ENCODE results near the gene INPP5A.

DNA sequence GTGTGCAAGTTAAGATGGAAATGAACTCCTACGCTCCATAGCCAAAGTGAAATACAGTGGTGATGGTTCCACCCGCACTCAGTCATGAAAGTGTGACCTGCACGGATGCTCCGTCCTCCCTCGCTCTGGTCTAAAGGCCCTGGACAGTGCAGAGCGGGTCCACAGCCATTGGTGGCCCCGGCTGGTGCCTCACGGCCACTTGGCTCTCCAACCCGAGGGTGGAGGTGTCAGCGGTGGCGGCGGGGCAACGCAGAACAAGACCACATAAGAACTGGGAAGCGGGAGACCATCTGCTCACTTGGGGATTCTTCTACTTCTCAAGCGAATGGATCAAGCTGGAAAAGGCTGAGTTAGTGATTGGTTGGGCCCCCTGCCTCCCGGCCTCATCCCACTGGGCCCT is 187.6 kb downstream of the INPP5A start:
- TF ChIP-seq, protein P1, sequence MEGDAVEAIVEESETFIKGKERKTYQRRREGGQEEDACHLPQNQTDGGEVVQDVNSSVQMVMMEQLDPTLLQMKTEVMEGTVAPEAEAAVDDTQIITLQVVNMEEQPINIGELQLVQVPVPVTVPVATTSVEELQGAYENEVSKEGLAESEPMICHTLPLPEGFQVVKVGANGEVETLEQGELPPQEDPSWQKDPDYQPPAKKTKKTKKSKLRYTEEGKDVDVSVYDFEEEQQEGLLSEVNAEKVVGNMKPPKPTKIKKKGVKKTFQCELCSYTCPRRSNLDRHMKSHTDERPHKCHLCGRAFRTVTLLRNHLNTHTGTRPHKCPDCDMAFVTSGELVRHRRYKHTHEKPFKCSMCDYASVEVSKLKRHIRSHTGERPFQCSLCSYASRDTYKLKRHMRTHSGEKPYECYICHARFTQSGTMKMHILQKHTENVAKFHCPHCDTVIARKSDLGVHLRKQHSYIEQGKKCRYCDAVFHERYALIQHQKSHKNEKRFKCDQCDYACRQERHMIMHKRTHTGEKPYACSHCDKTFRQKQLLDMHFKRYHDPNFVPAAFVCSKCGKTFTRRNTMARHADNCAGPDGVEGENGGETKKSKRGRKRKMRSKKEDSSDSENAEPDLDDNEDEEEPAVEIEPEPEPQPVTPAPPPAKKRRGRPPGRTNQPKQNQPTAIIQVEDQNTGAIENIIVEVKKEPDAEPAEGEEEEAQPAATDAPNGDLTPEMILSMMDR (IDR thresholded peaks at IDR 0.05 in 2 of 3, conservative IDR thresholded peaks at IDR 0.05 in 1 of 3; ENCODE audit: control insufficient read depth in 2 of 3, extremely low read depth in 1 of 3, insufficient read depth in 1 of 3, low read depth in 3 of 3, low read length in 3 of 3), result no peak
- TF ChIP-seq RCOR1 (conservative IDR thresholded peaks at IDR 0.05; ENCODE audit: low read depth, low read length) (no peak), POLR2AphosphoS5 (IDR thresholded peaks at IDR 0.05; ENCODE audit: low read length) (no peak), SIN3A (IDR thresholded peaks at IDR 0.05; ENCODE audit: low read depth, low read length) (no peak), POLR2A (IDR thresholded peaks at IDR 0.05; ENCODE audit: low read depth, low read length) (no peak), ZNF217 (IDR thresholded peaks at IDR 0.05) (no peak), SMARCA5 (IDR thresholded peaks at IDR 0.05) (no peak), TARDBP (IDR thresholded peaks at IDR 0.05; ENCODE audit: borderline replicate concordance) (no peak), STAT3 (IDR thresholded peaks at IDR 0.05; ENCODE audit: low read depth, low read length) (no peak), RELA (IDR thresholded peaks at IDR 0.05; ENCODE audit: borderline replicate concordance, partially characterized antibody) (no peak)
- TF ChIP-seq, protein P2, sequence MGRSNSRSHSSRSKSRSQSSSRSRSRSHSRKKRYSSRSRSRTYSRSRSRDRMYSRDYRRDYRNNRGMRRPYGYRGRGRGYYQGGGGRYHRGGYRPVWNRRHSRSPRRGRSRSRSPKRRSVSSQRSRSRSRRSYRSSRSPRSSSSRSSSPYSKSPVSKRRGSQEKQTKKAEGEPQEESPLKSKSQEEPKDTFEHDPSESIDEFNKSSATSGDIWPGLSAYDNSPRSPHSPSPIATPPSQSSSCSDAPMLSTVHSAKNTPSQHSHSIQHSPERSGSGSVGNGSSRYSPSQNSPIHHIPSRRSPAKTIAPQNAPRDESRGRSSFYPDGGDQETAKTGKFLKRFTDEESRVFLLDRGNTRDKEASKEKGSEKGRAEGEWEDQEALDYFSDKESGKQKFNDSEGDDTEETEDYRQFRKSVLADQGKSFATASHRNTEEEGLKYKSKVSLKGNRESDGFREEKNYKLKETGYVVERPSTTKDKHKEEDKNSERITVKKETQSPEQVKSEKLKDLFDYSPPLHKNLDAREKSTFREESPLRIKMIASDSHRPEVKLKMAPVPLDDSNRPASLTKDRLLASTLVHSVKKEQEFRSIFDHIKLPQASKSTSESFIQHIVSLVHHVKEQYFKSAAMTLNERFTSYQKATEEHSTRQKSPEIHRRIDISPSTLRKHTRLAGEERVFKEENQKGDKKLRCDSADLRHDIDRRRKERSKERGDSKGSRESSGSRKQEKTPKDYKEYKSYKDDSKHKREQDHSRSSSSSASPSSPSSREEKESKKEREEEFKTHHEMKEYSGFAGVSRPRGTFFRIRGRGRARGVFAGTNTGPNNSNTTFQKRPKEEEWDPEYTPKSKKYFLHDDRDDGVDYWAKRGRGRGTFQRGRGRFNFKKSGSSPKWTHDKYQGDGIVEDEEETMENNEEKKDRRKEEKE (IDR thresholded peaks at IDR 0.05), result no peak
- TF ChIP-seq, protein P3, sequence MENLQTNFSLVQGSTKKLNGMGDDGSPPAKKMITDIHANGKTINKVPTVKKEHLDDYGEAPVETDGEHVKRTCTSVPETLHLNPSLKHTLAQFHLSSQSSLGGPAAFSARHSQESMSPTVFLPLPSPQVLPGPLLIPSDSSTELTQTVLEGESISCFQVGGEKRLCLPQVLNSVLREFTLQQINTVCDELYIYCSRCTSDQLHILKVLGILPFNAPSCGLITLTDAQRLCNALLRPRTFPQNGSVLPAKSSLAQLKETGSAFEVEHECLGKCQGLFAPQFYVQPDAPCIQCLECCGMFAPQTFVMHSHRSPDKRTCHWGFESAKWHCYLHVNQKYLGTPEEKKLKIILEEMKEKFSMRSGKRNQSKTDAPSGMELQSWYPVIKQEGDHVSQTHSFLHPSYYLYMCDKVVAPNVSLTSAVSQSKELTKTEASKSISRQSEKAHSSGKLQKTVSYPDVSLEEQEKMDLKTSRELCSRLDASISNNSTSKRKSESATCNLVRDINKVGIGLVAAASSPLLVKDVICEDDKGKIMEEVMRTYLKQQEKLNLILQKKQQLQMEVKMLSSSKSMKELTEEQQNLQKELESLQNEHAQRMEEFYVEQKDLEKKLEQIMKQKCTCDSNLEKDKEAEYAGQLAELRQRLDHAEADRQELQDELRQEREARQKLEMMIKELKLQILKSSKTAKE (IDR thresholded peaks at IDR 0.05; ENCODE audit: low read depth, poor library complexity, severe bottlenecking), result no peak
- TF ChIP-seq, protein P4, sequence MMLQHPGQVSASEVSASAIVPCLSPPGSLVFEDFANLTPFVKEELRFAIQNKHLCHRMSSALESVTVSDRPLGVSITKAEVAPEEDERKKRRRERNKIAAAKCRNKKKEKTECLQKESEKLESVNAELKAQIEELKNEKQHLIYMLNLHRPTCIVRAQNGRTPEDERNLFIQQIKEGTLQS (IDR thresholded peaks at IDR 0.05; ENCODE audit: borderline replicate concordance, extremely low read depth, low read depth, low read length), result no peak
- TF ChIP-seq, protein P5, sequence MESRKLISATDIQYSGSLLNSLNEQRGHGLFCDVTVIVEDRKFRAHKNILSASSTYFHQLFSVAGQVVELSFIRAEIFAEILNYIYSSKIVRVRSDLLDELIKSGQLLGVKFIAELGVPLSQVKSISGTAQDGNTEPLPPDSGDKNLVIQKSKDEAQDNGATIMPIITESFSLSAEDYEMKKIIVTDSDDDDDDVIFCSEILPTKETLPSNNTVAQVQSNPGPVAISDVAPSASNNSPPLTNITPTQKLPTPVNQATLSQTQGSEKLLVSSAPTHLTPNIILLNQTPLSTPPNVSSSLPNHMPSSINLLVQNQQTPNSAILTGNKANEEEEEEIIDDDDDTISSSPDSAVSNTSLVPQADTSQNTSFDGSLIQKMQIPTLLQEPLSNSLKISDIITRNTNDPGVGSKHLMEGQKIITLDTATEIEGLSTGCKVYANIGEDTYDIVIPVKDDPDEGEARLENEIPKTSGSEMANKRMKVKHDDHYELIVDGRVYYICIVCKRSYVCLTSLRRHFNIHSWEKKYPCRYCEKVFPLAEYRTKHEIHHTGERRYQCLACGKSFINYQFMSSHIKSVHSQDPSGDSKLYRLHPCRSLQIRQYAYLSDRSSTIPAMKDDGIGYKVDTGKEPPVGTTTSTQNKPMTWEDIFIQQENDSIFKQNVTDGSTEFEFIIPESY (IDR thresholded peaks at IDR 0.05), result no peak

Data from GM12878 (cell line).